ENCODE results near the gene RIOK2. TPM values are rescaled to one million over a fixed set of nuclear protein-coding genes. Genes with fewer than 3 reads are reported as not detected.

RIOK2 gene
- total RNA-seq, 1 donor from 2014 or later, result 34.9 TPM

- no peaks in the 10 kb centered on the region for H3K9me3 Mint-ChIP-seq (ENCODE audit: unreplicated experiment)
- H3K4me3 Mint-ChIP-seq (ENCODE audit: unreplicated experiment), result no peak overlapping the region
- H3K4me1 Mint-ChIP-seq (ENCODE audit: low read depth, unreplicated experiment), result no peaks in the 10 kb centered on the region
- H3K27ac Mint-ChIP-seq (ENCODE audit: unreplicated experiment), result no peak overlapping the region
- DNase-seq, result no peak
- no peaks in the 10 kb centered on the region for H3K27me3 Mint-ChIP-seq (ENCODE audit: unreplicated experiment)
- TF ChIP-seq, protein P1, sequence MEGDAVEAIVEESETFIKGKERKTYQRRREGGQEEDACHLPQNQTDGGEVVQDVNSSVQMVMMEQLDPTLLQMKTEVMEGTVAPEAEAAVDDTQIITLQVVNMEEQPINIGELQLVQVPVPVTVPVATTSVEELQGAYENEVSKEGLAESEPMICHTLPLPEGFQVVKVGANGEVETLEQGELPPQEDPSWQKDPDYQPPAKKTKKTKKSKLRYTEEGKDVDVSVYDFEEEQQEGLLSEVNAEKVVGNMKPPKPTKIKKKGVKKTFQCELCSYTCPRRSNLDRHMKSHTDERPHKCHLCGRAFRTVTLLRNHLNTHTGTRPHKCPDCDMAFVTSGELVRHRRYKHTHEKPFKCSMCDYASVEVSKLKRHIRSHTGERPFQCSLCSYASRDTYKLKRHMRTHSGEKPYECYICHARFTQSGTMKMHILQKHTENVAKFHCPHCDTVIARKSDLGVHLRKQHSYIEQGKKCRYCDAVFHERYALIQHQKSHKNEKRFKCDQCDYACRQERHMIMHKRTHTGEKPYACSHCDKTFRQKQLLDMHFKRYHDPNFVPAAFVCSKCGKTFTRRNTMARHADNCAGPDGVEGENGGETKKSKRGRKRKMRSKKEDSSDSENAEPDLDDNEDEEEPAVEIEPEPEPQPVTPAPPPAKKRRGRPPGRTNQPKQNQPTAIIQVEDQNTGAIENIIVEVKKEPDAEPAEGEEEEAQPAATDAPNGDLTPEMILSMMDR (IDR thresholded peaks at IDR 0.05; ENCODE audit: partially characterized antibody, unreplicated experiment), result no peak
- no peaks in the 10 kb centered on the region for H3K36me3 Mint-ChIP-seq (ENCODE audit: unreplicated experiment)
These were observed 61.2 kb downstream of the RIOK2 start for GRCh38 chr5:97121848-97122247.

DNA sequence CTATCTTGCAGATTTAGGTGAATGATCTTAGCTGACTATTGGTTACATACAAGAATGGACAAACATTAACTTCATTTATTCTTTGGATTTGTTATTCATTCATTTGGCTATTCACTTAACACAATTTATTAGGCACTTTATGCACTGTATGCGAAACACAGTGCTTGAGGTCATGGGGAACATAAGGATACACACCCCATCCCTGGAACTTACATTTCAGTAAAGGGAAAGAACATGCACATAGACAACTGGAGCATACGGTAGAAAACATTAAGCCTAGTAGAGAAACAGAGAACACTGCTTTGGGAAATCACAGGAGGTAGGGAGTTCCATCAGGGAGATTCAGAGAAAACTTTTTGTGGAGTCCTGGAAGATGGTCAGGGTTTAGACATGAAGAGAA is 62.9 kb downstream of the RIOK2 start:
- Mint-ChIP-seq H3K27ac (ENCODE audit: unreplicated experiment) (no peak overlapping the region), H3K4me3 (ENCODE audit: unreplicated experiment) (no peak overlapping the region), H3K36me3 (ENCODE audit: unreplicated experiment) (no peaks in the 10 kb centered on the region), H3K9me3 (ENCODE audit: unreplicated experiment) (no peaks in the 10 kb centered on the region), H3K27me3 (ENCODE audit: unreplicated experiment) (no peaks in the 10 kb centered on the region), H3K4me1 (ENCODE audit: low read depth, unreplicated experiment) (no peaks in the 10 kb centered on the region)
- DNase-seq, result no peak
- TF ChIP-seq, protein P1 (IDR thresholded peaks at IDR 0.05; ENCODE audit: partially characterized antibody, unreplicated experiment), result no peak

- TF ChIP-seq, protein P1 (IDR thresholded peaks at IDR 0.05; ENCODE audit: partially characterized antibody, unreplicated experiment), result no peak
- Mint-ChIP-seq H3K27ac (ENCODE audit: unreplicated experiment) (no peak overlapping the region), H3K36me3 (ENCODE audit: unreplicated experiment) (no peaks in the 10 kb centered on the region), H3K4me3 (ENCODE audit: unreplicated experiment) (no peak overlapping the region), H3K9me3 (ENCODE audit: unreplicated experiment) (no peaks in the 10 kb centered on the region), H3K27me3 (ENCODE audit: unreplicated experiment) (no peaks in the 10 kb centered on the region), H3K4me1 (ENCODE audit: low read depth, unreplicated experiment) (no peaks in the 10 kb centered on the region)
- no peak for DNase-seq
These were observed 64.0 kb downstream of the RIOK2 start for GRCh38 chr5:97119007-97119390.

DNA sequence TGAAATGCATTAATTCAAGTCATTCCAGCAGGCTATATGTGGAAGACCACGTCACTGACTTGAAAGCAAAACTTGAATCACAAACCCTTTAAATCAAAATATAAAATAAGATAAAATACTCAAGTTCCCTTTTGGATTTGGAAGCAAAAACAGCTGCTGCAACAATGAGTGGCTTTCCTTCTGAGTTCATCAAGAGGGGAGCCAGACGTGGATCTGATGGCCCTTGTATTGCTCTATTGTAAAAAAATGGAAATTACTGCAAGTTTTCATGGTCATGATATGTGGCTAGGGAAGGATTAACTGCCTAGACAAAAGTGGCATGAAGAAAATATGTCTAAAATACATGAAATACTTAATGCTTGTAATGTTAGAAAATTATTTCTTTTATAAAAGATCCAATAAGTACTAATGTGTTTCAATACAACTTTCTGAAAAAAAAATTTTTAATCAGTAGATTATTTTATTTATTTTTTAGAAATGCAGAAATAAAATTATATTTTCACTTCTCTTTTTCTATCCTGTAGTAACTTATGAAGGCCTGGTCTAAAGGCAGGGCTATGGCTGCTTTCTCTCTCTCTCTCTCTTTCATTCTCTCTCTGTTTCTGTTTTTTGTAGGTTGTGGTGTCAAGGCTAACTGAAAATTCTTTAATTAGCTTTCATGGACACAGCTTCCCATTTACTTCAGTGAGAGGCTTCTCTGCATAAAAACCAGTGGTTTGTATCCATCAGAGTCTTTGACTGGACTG is 64.6 kb downstream of the RIOK2 start:
- no peak for DNase-seq
- Mint-ChIP-seq H3K36me3 (ENCODE audit: unreplicated experiment) (no peaks in the 10 kb centered on the region), H3K27me3 (ENCODE audit: unreplicated experiment) (no peaks in the 10 kb centered on the region), H3K27ac (ENCODE audit: unreplicated experiment) (no peak overlapping the region), H3K9me3 (ENCODE audit: unreplicated experiment) (no peaks in the 10 kb centered on the region), H3K4me3 (ENCODE audit: unreplicated experiment) (no peak overlapping the region), H3K4me1 (ENCODE audit: low read depth, unreplicated experiment) (no peaks in the 10 kb centered on the region)
- TF ChIP-seq, protein P1 (IDR thresholded peaks at IDR 0.05; ENCODE audit: partially characterized antibody, unreplicated experiment), result no peak

GRCh38 chr5:97115932-97116331 is 67.1 kb downstream of the RIOK2 start:
- Mint-ChIP-seq H3K36me3 (ENCODE audit: unreplicated experiment) (no peaks in the 10 kb centered on the region), H3K27ac (ENCODE audit: unreplicated experiment) (no peak overlapping the region), H3K4me1 (ENCODE audit: low read depth, unreplicated experiment) (peaks cover 6% of the 10 kb centered on the region), H3K4me3 (ENCODE audit: unreplicated experiment) (no peak overlapping the region), H3K27me3 (ENCODE audit: unreplicated experiment) (no peaks in the 10 kb centered on the region), H3K9me3 (ENCODE audit: unreplicated experiment) (no peaks in the 10 kb centered on the region)
- TF ChIP-seq, protein P1 (IDR thresholded peaks at IDR 0.05; ENCODE audit: partially characterized antibody, unreplicated experiment), result no peak
- DNase-seq, result no peak

All from glutamatergic neuron (in vitro differentiated cells).